B cell (primary cell): ENCODE measurements around the gene BCL2. TPM values are rescaled to one million over a fixed set of nuclear protein-coding genes. Genes with fewer than 3 reads are reported as not detected.

Experiments used
- ATAC-seq: fragments of 200-7000 bp; cut with Tn5 transposase; one replicate; pipeline ENCODE4 v1.10.0; 2021; ENCODE audit warnings: low read depth, mild to moderate bottlenecking, moderate number of reproducible peaks, moderate library complexity
- CTCF ChIA-PET: fragments of 350-600 bp; sonication (Branson Sonifier 250); formaldehyde crosslinking; loops from one replicate; lab custom pipeline; 2021; ENCODE audit warnings: antibody characterized with exemption, inconsistent platforms; lab: Charles Lee
- POLR2A ChIA-PET: fragments of 350-600 bp; sonication (Branson Sonifier 250); formaldehyde crosslinking; loops from one replicate; lab custom pipeline; 2021; ENCODE audit warnings: antibody characterized with exemption; lab: Charles Lee
- DNase-seq: peaks from one replicate; pipeline ENCODE4 v3.0.0; 2013
- H2AFZ ChIP-seq: 2 replicates; pipeline ENCODE4 v1.6.1; 2012; ENCODE audit warnings: mild to moderate bottlenecking, low read depth, low read length; ENCODE audit not compliant: insufficient read depth, poor library complexity, severe bottlenecking
- H3K27ac ChIP-seq, 2 donors: 1 replicate in 1 of 2; 2 replicates in 1 of 2; pipeline ENCODE4 v1.5.1; 2012 to 2013; ENCODE audit warnings: low read length in 2 of 2, mild to moderate bottlenecking in 2 of 2, moderate library complexity in 1 of 2
- H3K27me3 ChIP-seq, 4 experiments: fragments of 200-600 bp in 1 of 4; sonication (generic) in 1 of 4; replicated peaks in 1 of 4; 1 replicate in 2 of 4; 2 replicates in 2 of 4; pipeline versions ENCODE4 v1.6.1 to v1.7.0; 2013 to 2016; ENCODE audit warnings: low read length in 3 of 4, mild to moderate bottlenecking in 2 of 4, mixed read lengths in 1 of 4, moderate library complexity in 1 of 4; ENCODE audit not compliant: insufficient read depth in 4 of 4, control insufficient read depth in 3 of 4; ENCODE audit errors: control extremely low read depth in 1 of 4
- H3K36me3 ChIP-seq, 2 experiments: replicated peaks in 1 of 2; 1 replicate in 1 of 2; 2 replicates in 1 of 2; pipeline versions ENCODE4 v1.6.1 to v1.7.1; 2013; ENCODE audit warnings: low read length in 1 of 2; ENCODE audit not compliant: insufficient read depth in 2 of 2, control insufficient read depth in 1 of 2; ENCODE audit errors: control extremely low read depth in 1 of 2, extremely low read depth in 1 of 2
- H3K4me1 ChIP-seq, 2 donors: fragments of 200-600 bp in 1 of 2; sonication (generic) in 1 of 2; 1 replicate in 1 of 2; 2 replicates in 1 of 2; pipeline versions ENCODE4 v1.5.1 to v1.6.1; 2013 to 2017; ENCODE audit warnings: low read length in 2 of 2; ENCODE audit not compliant: control insufficient read depth in 2 of 2, insufficient read depth in 2 of 2
- H3K4me2 ChIP-seq: replicated peaks from 2 replicates; pipeline ENCODE3; 2012; ENCODE audit warnings: mild to moderate bottlenecking, low read depth, low read length; ENCODE audit not compliant: poor library complexity, severe bottlenecking
- H3K4me3 ChIP-seq, 5 experiments: fragments of 200-600 bp in 1 of 5; sonication (generic) in 1 of 5; 1 replicate in 3 of 5; 2 replicates in 2 of 5; pipeline versions ENCODE4 v1.5.1 to v1.7.0; 2011 to 2016; ENCODE audit warnings: low read length in 4 of 5, mild to moderate bottlenecking in 4 of 5, low read depth in 2 of 5, control low read depth in 1 of 5, moderate library complexity in 1 of 5; ENCODE audit not compliant: insufficient read depth in 1 of 5; ENCODE audit errors: control extremely low read depth in 1 of 5, extremely low read depth in 1 of 5
- H3K79me2 ChIP-seq: fragments of 200-600 bp; sonication (generic); one replicate; pipeline ENCODE4 v1.6.0; 2016; ENCODE audit warnings: low read length; ENCODE audit not compliant: control insufficient read depth, insufficient read depth
- H3K9ac ChIP-seq: fragments of 200-600 bp; sonication (generic); 2 replicates; pipeline ENCODE4 v1.6.1; 2017; ENCODE audit warnings: mild to moderate bottlenecking, low read length, moderate library complexity
- H3K9me3 ChIP-seq, 3 donors: one replicate each; pipeline versions ENCODE4 v1.6.1 to v1.7.1; 2013; ENCODE audit warnings: low read length in 2 of 3; ENCODE audit not compliant: control insufficient read depth in 2 of 3, insufficient read depth in 1 of 3; ENCODE audit errors: control extremely low read depth in 1 of 3
- H4K20me1 ChIP-seq: 2 replicates; pipeline ENCODE4 v1.6.0; 2012; ENCODE audit warnings: mild to moderate bottlenecking, low read length; ENCODE audit not compliant: insufficient read depth, control insufficient read depth, poor library complexity, severe bottlenecking
- H3K27ac Mint-ChIP-seq: one replicate; pipeline ENCODE4 v1.8.0; 2021; ENCODE audit warnings: mixed read lengths
- H3K27me3 Mint-ChIP-seq: one replicate; pipeline ENCODE4 v1.8.0; 2021; ENCODE audit warnings: mixed read lengths
- H3K4me1 Mint-ChIP-seq: one replicate; pipeline ENCODE4 v1.8.0; 2021; ENCODE audit warnings: mixed read lengths
- H3K4me3 Mint-ChIP-seq: one replicate; pipeline ENCODE4 v1.8.0; 2021; ENCODE audit warnings: mixed read lengths
- H3K9me3 Mint-ChIP-seq: one replicate; pipeline ENCODE4 v1.8.0; 2022; ENCODE audit warnings: mixed read lengths; ENCODE audit not compliant: insufficient read depth
- EZH2 ChIP-seq: IDR thresholded peaks from 2 replicates; pipeline ENCODE4 v1.6.1; 2012; ENCODE audit warnings: borderline replicate concordance, low read depth, mild to moderate bottlenecking, moderate library complexity, low read length; ENCODE audit not compliant: insufficient read depth, poor library complexity, severe bottlenecking
- WGBS: methylation state at CpG from one replicate; pipeline ENCODE4 v1.1.5; 2013; ENCODE audit warnings: missing lambda C conversion rate; ENCODE audit not compliant: insufficient coverage; 5-methylcytosine and 5-hydroxymethylcytosine counted together
- intact Hi-C: fragments of 100-400 bp; cut with micrococcal nuclease; formaldehyde crosslinking; loops from one replicate; pipeline ENCODE4 v1.10.0; 2022
- polyA plus RNA-seq: library from polyadenylated mRNA; depleted of rRNA; stranded (reverse); fragments of >200 nt; gene quantifications from 2 replicates; pipeline ENCODE4 v1.2.3, GENCODE V29; 2012
- total RNA-seq, 2 donors: library from RNA; stranded (reverse); fragments of 120-200 nt in 1 of 2; gene quantifications; 1 replicate in 1 of 2; 2 replicates in 1 of 2; pipeline versions ENCODE4 v1.2.3 to v1.2.4, GENCODE V29; 2013 to 2022
- TF ChIP-seq, protein P1 (sequence below): fragments of 200-600 bp; IDR thresholded peaks from one replicate; pipeline ENCODE4 v1.8.0; 2022; ENCODE audit warnings: antibody characterized with exemption, mild to moderate bottlenecking

The BCL2 gene
- total and polyA plus RNA-seq, 2 donors (not counting 1 experiment from before 2014, with no cell fraction given), result 27.6 to 144 TPM

DNA sequence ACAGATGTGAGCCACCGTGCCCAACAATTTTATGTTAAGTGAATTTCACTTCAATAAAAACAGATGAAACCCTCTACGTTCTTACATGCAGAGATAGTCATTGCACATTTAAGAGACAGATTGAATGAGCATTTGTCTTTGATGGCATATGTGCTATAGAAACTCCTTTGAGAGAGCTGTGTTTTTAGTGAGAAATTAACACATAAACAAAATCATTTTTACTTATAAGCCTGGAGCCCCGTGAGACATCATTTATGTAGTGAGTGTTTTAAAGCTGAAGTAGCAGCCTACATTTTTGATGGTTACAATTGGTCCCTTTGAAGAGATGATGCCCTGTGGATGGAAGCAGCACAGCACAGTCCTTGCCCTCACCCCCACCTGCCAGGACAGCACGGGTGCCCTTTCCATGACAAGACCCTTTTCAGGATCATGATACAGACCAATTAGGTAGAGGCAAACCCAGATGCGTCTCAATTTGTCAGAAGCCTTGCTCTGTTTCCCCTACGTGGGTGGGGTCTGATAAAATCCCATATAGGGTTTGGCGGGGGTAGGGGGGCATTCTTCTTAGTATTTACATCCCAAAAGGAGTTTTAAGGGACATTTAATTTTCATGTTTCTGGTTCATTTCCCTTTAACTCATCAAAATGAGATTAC, 237.1 kb downstream of the BCL2 start:
- H3K9me3 Mint-ChIP-seq, result peaks cover 7% of the 10 kb centered on the region
- H3K36me3 ChIP-seq, result no peaks in the 10 kb centered on the region
- no peaks in the 10 kb centered on the region for H3K79me2 ChIP-seq
- H3K27ac ChIP-seq, result no peak overlapping the region
- no peak overlapping the region for H3K4me2 ChIP-seq
- peaks cover 3% of the 10 kb centered on the region for H3K27me3 Mint-ChIP-seq
- CTCF ChIA-PET, result no interaction called here
- H3K4me3 Mint-ChIP-seq, result no peak overlapping the region
- no peak overlapping the region for H2AFZ ChIP-seq
- POLR2A ChIA-PET, result no interaction called here
- no peaks in the 10 kb centered on the region for H3K27me3 ChIP-seq
- no peak for ATAC-seq
- TF ChIP-seq, protein P1, sequence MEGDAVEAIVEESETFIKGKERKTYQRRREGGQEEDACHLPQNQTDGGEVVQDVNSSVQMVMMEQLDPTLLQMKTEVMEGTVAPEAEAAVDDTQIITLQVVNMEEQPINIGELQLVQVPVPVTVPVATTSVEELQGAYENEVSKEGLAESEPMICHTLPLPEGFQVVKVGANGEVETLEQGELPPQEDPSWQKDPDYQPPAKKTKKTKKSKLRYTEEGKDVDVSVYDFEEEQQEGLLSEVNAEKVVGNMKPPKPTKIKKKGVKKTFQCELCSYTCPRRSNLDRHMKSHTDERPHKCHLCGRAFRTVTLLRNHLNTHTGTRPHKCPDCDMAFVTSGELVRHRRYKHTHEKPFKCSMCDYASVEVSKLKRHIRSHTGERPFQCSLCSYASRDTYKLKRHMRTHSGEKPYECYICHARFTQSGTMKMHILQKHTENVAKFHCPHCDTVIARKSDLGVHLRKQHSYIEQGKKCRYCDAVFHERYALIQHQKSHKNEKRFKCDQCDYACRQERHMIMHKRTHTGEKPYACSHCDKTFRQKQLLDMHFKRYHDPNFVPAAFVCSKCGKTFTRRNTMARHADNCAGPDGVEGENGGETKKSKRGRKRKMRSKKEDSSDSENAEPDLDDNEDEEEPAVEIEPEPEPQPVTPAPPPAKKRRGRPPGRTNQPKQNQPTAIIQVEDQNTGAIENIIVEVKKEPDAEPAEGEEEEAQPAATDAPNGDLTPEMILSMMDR, result no peak
- no peak for TF ChIP-seq EZH2
- no peak for DNase-seq
- no CpG with 5 or more reads among the region's 7 CpGs for WGBS
- intact Hi-C loops, result no loop called here
- H3K4me1 Mint-ChIP-seq, result peaks cover 14% of the 10 kb centered on the region
- H3K9ac ChIP-seq, result no peak overlapping the region
- peaks cover 0 to 5% (median 0%) of the 10 kb centered on the region in 3 donors for H3K9me3 ChIP-seq
- H3K4me1 ChIP-seq, result peaks cover 4 to 10% of the 10 kb centered on the region in 2 donors
- no peak overlapping the region for H3K27ac Mint-ChIP-seq
- H3K4me3 ChIP-seq, result no peak overlapping the region
- H4K20me1 ChIP-seq, result no peaks in the 10 kb centered on the region

DNA sequence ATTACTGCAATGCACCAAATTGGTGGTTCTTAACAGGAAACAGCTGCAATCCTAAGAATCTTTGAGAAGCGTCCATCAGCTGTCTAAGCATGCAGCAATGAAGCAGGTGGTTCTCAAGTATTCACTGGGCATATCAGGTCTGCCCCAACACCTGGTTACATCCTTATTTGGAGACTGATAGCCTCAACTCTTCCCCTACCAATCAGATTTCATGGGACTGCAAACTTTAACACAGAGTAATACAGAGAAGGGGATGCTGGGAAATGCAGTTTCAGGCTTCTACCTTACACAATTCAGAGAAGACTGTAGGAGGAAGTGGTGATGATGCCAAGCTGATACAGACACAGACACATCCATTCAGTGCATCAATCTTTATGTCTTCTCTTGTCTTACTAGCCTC, 240.5 kb downstream of the BCL2 start:
- H3K4me3 ChIP-seq, result no peak overlapping the region
- H3K4me1 Mint-ChIP-seq, result peaks cover 26% of the 10 kb centered on the region
- DNase-seq (peak; percentile 56), ATAC-seq (peak; percentile 74)
- TF ChIP-seq, protein P1, result no peak
- no peak for TF ChIP-seq EZH2
- CTCF ChIA-PET, result interaction anchor here (0.7 kb wide), 1 partner anchor 31 kb away, joined by 3 read pairs; no protein-coding TSS in a partner anchor
- peak overlapping the region; percentile 41 for H3K4me2 ChIP-seq
- no peaks in the 10 kb centered on the region for H3K27me3 ChIP-seq
- H3K4me3 Mint-ChIP-seq, result no peak overlapping the region
- peaks cover 14 to 15% of the 10 kb centered on the region in 2 donors for H3K4me1 ChIP-seq
- 0% methylated on average over 1 of the region's 1 CpG for WGBS
- no peak overlapping the region for H2AFZ ChIP-seq
- no peak overlapping the region for H3K27ac Mint-ChIP-seq
- intact Hi-C loops, result no loop called here
- H3K79me2 ChIP-seq, result no peaks in the 10 kb centered on the region
- no peaks in the 10 kb centered on the region for H4K20me1 ChIP-seq
- peaks cover 0 to 5% (median 0%) of the 10 kb centered on the region in 3 donors for H3K9me3 ChIP-seq
- H3K9me3 Mint-ChIP-seq, result peaks cover 7% of the 10 kb centered on the region
- no peaks in the 10 kb centered on the region for H3K36me3 ChIP-seq
- H3K9ac ChIP-seq, result no peak overlapping the region
- POLR2A ChIA-PET, result no interaction called here
- H3K27ac ChIP-seq, result no peak overlapping the region
- peaks cover 6% of the 10 kb centered on the region for H3K27me3 Mint-ChIP-seq
